HUES48 (cell line): ENCODE results near the gene ATP4B.

Experiments
- H3K27ac ChIP-seq: one replicate; pipeline ENCODE4 v1.7.0; 2013; ENCODE audit warnings: low read depth, low read length, inconsistent platforms
- H3K27me3 ChIP-seq: 2 replicates; pipeline ENCODE4 v1.6.1; 2013; ENCODE audit warnings: mild to moderate bottlenecking, low read length; ENCODE audit not compliant: control insufficient read depth, insufficient read depth
- H3K36me3 ChIP-seq: 2 replicates; pipeline ENCODE4 v1.6.1; 2013; ENCODE audit warnings: low read length; ENCODE audit not compliant: control insufficient read depth, insufficient read depth
- H3K4me1 ChIP-seq: 2 replicates; pipeline ENCODE4 v1.6.1; 2013; ENCODE audit warnings: mild to moderate bottlenecking, low read length; ENCODE audit not compliant: control insufficient read depth, insufficient read depth
- H3K4me3 ChIP-seq: 2 replicates; pipeline ENCODE4 v1.5.1; 2013; ENCODE audit warnings: mild to moderate bottlenecking, low read depth, low read length
- H3K9ac ChIP-seq: 2 replicates; pipeline ENCODE4 v1.6.1; 2013; ENCODE audit warnings: mild to moderate bottlenecking, low read depth, low read length, moderate library complexity
- H3K9me3 ChIP-seq: 2 replicates; pipeline ENCODE4 v1.6.1; 2013; ENCODE audit warnings: low read length; ENCODE audit not compliant: control insufficient read depth, insufficient read depth

The ATP4B gene

GRCh38 chr13:113647351-113648215, 10.4 kb downstream of the ATP4B start:
- Histone ChIP-seq H3K9ac (no peak overlapping the region), H3K4me1 (no peaks in the 10 kb centered on the region), H3K36me3 (no peaks in the 10 kb centered on the region), H3K9me3 (peaks cover 7% of the 10 kb centered on the region; the same call in 1 of the 2 replicates), H3K27me3 (no peaks in the 10 kb centered on the region), H3K4me3 (no peak overlapping the region), H3K27ac (no peak overlapping the region)

- no peaks in the 10 kb centered on the region for H3K4me1 ChIP-seq
- H3K4me3 ChIP-seq: no peak overlapping the region
- H3K9me3 ChIP-seq: peaks cover 10% of the 10 kb centered on the region; the same call in 1 of the 2 replicates
- no peak overlapping the region for H3K27ac ChIP-seq
- 0 out of 2 replicates have a peak, but pooled peaks cover 6% of the 10 kb centered on the region for H3K36me3 ChIP-seq
- H3K9ac ChIP-seq: no peak overlapping the region
- no peaks in the 10 kb centered on the region for H3K27me3 ChIP-seq
Measured at GRCh38 chr13:113646921-113647340, 11.1 kb downstream of the ATP4B start.

- Histone ChIP-seq H3K9me3 (peaks cover 10% of the 10 kb centered on the region; the same call in 1 of the 2 replicates), H3K27ac (no peak overlapping the region), H3K9ac (no peak overlapping the region), H3K4me3 (no peak overlapping the region), H3K36me3 (peaks cover 12% of the 10 kb centered on the region; the same call in 1 of the 2 replicates), H3K27me3 (no peaks in the 10 kb centered on the region), H3K4me1 (no peaks in the 10 kb centered on the region)
Measured at GRCh38 chr13:113646376-113646775, 11.6 kb downstream of the ATP4B start.

DNA sequence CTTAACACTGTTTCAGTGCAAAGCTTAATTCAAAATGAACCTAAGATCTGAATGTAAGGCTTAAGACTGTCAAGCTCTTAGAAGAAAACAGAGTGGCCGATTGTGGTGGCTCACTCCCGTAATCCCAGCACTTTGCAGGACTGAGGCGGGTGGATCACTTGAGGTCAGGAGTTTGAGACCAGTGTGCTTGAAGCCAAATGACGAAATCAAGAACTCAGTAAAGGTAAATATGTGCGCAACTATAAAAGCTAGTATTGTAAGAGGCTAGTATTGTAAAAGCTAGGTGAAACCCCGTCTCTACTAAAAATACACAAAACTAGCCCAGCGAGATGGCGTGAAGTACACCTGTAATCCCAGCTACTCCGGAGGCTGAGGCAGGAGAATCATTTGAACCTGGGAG, 12.7 kb downstream of the ATP4B start:
- H3K27ac ChIP-seq: no peak overlapping the region
- H3K9ac ChIP-seq: no peak overlapping the region
- no peaks in the 10 kb centered on the region for H3K4me1 ChIP-seq
- H3K36me3 ChIP-seq: peaks cover 19% of the 10 kb centered on the region
- H3K4me3 ChIP-seq: no peak overlapping the region
- H3K9me3 ChIP-seq: peaks cover 14% of the 10 kb centered on the region; the same call in 1 of the 2 replicates
- H3K27me3 ChIP-seq: no peaks in the 10 kb centered on the region

GRCh38 chr13:113644800-113645199, 13.2 kb downstream of the ATP4B start:
- no peak overlapping the region for H3K4me3 ChIP-seq
- no peak overlapping the region for H3K27ac ChIP-seq
- H3K4me1 ChIP-seq: no peaks in the 10 kb centered on the region
- no peaks in the 10 kb centered on the region for H3K27me3 ChIP-seq
- H3K9ac ChIP-seq: no peak overlapping the region
- peaks cover 24% of the 10 kb centered on the region for H3K36me3 ChIP-seq
- H3K9me3 ChIP-seq: peaks cover 14% of the 10 kb centered on the region; the same call in 1 of the 2 replicates

GRCh38 chr13:113643593-113643992, 14.4 kb downstream of the ATP4B start:
- H3K4me3 ChIP-seq: no peak overlapping the region

GRCh38 chr13:113642563-113642962, 15.4 kb downstream of the ATP4B start:
- H3K9ac ChIP-seq: no peak overlapping the region
- H3K9me3 ChIP-seq: peaks cover 14% of the 10 kb centered on the region; the same call in 1 of the 2 replicates
- peaks cover 46% of the 10 kb centered on the region for H3K36me3 ChIP-seq
- H3K27ac ChIP-seq: no peak overlapping the region
- H3K4me1 ChIP-seq: no peaks in the 10 kb centered on the region
- no peaks in the 10 kb centered on the region for H3K27me3 ChIP-seq
- no peak overlapping the region for H3K4me3 ChIP-seq

More at GRCh38 chr13:113643593-113643992, 14.4 kb downstream of the ATP4B start:
- Histone ChIP-seq H3K9me3 (peaks cover 14% of the 10 kb centered on the region; the same call in 1 of the 2 replicates), H3K4me1 (no peaks in the 10 kb centered on the region), H3K9ac (no peak overlapping the region), H3K27me3 (no peaks in the 10 kb centered on the region), H3K36me3 (peaks cover 36% of the 10 kb centered on the region), H3K27ac (no peak overlapping the region)

GRCh38 chr13:113641426-113641825, 16.6 kb downstream of the ATP4B start:
- H3K36me3 ChIP-seq: peaks cover 58% of the 10 kb centered on the region
- no peaks in the 10 kb centered on the region for H3K4me1 ChIP-seq
- no peaks in the 10 kb centered on the region for H3K27me3 ChIP-seq
- H3K27ac ChIP-seq: no peak overlapping the region
- H3K9me3 ChIP-seq: peaks cover 14% of the 10 kb centered on the region; the same call in 1 of the 2 replicates
- no peak overlapping the region for H3K4me3 ChIP-seq
- no peak overlapping the region for H3K9ac ChIP-seq

DNA sequence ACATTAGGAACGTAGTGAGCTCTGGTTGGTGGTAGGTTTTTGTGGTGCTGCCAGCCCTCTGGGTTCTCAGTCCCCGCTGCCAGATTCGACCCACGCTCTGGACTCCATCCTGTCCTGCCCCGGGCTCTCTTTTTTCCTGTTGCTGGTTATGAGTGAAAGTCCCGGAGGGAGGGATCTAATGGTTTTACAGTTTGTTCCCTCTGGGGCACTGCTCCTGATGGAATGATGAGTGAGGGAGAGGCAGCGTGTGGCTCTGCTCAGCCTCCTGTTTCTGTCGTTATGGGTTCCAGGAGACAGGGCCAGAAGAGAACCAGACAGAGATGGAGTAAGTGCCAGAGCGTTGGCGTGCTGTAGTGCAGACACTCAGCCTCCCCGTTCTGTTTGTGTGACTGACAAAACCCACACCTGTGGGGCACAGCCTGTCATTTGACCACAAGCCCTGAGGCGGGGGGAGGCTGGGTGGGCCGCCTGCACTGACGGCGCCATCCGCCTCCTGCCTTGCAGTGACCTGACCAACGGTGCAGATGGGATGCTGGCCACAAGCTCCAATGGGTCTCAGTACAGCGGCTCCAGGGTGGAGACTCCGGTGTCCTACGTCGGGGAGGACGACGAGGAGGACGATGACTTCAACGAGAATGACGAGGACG, 18.3 kb downstream of the ATP4B start:
- peaks cover 14% of the 10 kb centered on the region; the same call in 1 of the 2 replicates for H3K9me3 ChIP-seq
- H3K9ac ChIP-seq: no peak overlapping the region
- no peak overlapping the region for H3K27ac ChIP-seq
- peaks cover 75% of the 10 kb centered on the region for H3K36me3 ChIP-seq
- H3K4me1 ChIP-seq: no peaks in the 10 kb centered on the region
- no peaks in the 10 kb centered on the region for H3K27me3 ChIP-seq
- no peak overlapping the region for H3K4me3 ChIP-seq

GRCh38 chr13:113638806-113639205, 19.2 kb downstream of the ATP4B start:
- H3K9ac ChIP-seq: no peak overlapping the region
- H3K27ac ChIP-seq: no peak overlapping the region
- H3K4me3 ChIP-seq: no peak overlapping the region
- peaks cover 11% of the 10 kb centered on the region; the same call in 1 of the 2 replicates for H3K9me3 ChIP-seq
- peaks cover 84% of the 10 kb centered on the region for H3K36me3 ChIP-seq
- no peaks in the 10 kb centered on the region for H3K4me1 ChIP-seq
- no peaks in the 10 kb centered on the region for H3K27me3 ChIP-seq
